GM19328 (cell line): Measurements from ENCODE around the gene DRAM1.
A peak's percentile ranks its signal among the peaks of the same experiment; 100 is the strongest.
"Not testable (repeated sequence)": the region's sequence is repeated elsewhere in the genome, so short reads cannot be mapped to it uniquely, and the experiment has no call there.

ENCODE experiments used
- ATAC-seq: cut with Tn5 transposase; IDR thresholded peaks from one replicate; pipeline ENCODE4 v1.9.1; 2021; ENCODE audit warnings: mild to moderate bottlenecking, moderate library complexity; ENCODE audit not compliant: unreplicated experiment

DRAM1 gene

GRCh38 chr12:101901777-101902176, 24.4 kb downstream of the DRAM1 start:
- ATAC-seq, result no peak

DNA sequence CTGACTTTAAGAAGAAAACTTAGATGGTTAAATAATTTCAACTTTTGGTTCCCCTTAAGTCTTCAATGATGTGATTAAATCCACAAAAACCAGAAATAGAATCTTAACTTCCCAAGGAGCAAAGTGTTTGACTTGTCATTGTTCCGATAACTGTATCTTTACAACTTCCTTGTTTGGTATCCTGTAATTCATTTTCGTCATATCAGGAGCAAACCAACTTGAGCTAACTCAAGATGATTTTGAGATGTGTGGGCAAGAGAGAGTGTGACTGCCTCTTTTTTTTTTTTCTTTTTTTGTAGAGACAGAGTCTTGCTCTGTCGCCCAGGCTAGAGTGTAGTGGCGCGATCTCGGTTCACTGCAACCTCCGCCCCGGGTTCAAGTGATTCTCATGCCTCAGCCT, 25.3 kb downstream of the DRAM1 start:
- ATAC-seq, result no peak

DNA sequence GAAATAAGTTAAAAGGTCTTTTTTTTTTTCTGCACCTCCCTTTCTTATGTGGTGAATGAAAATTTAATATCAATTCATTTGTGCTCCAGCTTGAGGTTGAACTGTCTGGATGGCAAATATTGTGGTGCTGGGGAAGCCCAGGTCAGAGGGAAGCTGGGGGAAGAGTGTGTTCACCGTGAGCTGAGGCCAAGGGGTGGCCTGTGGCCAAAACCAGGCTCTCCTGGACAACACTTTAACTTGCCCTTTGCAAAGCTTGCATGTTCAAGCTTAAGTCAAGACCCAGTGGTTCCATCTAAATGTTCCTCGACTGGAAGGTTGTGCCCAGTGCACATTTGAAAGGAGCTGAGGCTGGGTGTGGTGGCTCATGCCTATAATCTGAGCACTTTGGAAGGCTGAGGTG, 28.8 kb downstream of the DRAM1 start:
- no peak for ATAC-seq

DNA sequence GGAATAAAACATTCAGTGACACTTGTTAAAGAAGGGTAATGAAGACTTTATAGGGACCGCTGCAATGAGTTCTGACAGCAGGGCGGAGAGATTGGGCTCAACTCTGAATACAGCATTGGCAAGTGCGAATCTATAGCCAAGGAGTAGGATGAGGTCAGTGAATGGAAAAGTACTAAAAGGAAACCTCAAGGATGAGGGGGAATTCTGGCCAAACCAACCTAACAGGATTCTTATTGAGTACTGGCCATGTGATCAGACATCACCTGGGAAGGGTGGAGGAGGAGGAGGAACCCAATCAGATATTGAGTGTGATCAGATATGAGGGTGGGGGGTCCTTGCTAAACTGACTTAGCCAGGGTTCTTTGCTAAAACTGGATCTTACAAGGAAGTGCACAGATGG, 31.0 kb downstream of the DRAM1 start:
- no peak for ATAC-seq

- no peak for ATAC-seq
These were observed 32.3 kb downstream of the DRAM1 start for GRCh38 chr12:101909646-101910045.

- no peak for ATAC-seq
These were observed 38.5 kb downstream of the DRAM1 start for GRCh38 chr12:101915841-101916240.

GRCh38 chr12:101918805-101919204, 41.4 kb downstream of the DRAM1 start:
- not testable (repeated sequence) for ATAC-seq

DNA sequence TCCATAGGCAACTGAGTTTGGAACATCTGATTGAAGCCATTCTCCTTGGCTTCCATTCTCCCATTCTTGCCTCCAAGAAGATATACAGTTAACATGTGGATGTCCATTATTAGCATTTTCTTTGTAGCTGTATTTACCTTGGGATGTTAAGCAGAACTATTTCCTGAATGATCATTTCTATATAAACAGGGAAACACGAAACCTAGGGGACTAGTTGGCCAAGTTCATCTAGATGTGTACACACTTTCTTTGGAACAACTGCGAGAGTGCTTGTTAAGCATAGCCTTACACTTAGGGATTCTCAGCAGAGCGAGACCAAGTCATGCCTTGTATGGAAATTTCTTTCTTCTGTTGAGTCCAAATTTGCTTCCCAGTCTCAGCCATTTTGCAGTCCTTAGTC, 42.1 kb downstream of the DRAM1 start:
- no peak for ATAC-seq

GRCh38 chr12:101920906-101921305, 43.5 kb downstream of the DRAM1 start:
- ATAC-seq, result no peak

DNA sequence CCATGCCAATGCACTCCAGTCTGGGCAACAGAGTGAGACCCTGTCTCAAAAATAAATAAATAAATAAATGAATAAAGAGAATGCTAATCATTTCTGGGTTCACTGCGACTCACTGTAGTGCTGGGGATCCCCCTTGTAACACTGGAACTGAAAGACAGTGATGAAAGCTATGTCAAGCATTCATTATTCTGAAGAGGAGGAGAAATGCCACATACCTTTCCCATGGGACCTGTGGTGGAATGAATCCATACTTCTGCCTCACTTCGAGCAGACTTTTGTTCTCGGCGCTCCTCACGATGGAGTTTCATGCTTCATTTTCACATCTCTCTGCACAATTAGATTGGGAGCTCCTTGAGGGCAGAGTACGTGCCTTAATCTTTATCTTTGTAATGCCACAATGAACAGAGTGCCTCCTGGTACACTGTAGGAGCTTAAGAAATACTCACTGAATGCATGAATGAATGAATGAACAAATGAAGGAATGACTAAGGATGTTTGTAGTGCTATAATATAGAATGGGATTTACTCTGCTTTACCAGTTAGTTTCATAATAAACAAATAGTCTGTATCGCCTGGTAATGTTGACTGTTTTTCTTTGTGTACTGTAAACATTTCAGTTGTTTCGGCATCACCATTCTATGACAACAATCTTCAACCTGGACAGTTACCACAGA, 45.8 kb downstream of the DRAM1 start:
- ATAC-seq, result no peak

DNA sequence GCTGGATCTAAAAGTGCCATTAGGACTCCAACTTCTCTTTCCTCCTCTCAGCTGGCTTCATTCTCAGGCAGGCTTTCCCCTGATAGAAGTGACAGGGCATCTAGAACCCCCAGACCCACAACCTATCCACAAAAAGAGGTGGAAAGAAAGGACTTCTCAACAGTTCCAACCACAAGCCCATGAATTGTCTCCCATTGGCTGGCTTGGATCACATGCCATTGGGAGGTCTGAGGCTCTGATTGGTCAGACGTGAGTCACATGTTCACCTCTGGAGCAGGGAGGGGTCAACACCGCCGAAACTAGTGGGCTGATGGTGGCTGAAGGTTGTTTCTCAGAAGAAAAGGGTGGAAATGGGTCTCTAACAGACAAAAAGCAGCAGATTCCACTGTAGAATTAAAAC, 47.2 kb downstream of the DRAM1 start:
- ATAC-seq, result no peak

GRCh38 chr12:101925361-101925760, 48.0 kb downstream of the DRAM1 start:
- ATAC-seq, result no peak

DNA sequence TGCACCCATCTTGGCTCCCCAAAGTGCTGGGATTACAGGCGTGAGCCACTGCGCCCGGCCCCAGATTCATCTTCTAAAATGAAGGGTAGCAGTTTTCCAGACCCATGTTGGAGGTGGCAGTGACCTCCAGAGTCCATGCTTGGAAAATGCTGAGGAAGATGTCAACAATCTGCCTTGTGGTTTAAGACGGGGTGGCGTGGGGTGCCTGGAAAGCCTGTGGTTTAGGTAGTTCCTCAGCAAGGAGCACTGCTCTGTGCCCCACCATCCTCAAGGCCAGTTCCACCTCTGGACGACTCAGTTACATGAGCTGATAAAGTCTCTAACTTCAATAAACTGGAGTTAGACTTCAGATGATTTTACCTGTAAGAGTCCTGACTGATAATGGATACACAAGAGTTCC, 48.6 kb downstream of the DRAM1 start:
- no peak for ATAC-seq

GRCh38 chr12:101927036-101927435, 49.7 kb downstream of the DRAM1 start:
- no peak for ATAC-seq

- ATAC-seq, result no peak
These were observed 50.6 kb downstream of the DRAM1 start for GRCh38 chr12:101927999-101928398.

DNA sequence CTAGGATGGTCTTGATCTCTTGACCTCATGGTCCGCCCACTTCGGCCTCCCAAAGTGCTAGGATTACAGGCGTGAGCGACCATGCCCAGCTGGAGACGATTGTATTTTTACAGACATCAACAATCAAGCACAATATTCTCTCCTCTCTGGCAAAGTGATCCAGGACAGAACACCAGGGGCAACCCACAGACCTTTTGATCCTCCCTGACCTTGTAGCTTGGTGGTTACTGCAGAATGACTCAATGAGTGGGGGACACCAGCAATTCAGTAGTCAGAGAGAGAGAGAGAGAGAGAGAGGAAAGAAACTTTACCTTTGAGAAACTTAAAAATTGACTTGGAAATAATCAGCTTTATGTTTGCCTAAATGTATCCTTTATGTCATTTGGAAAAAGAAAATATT, 51.2 kb downstream of the DRAM1 start:
- no peak for ATAC-seq

DNA sequence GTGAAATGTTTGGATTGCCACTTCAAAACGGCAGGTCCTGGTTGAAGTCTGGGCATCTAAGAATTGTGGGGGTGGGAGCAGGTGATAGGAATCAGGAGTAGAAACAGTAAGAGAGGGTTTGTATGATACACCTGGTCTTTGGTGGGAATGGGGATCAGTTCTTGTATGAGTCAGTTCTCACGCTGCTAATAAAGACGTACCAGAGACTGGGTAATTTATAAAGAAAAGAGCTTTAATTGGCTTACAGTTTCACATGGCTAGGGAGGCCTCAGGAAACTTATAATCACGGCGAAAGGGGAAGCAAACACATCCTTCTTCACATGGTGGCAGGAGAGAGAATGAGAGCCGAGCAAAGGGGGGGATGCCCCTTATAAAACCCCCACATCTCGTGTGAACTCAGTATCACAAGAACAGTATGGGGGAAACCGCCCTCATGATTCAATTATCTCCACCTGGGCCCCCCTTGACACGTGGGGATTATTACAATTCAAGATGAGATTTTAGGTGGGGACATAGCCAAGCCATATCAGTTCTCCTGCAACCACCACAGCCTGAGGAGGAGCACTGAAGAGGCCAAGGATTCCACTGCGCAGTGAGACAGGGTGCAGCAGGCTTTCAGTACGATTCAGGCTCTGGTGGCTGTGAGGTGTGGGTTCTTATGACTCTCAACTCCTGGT, 52.1 kb downstream of the DRAM1 start:
- no peak for ATAC-seq

GRCh38 chr12:101931498-101932326, 54.3 kb downstream of the DRAM1 start:
- peak; percentile 40 for ATAC-seq

- no peak for ATAC-seq
These were observed 56.6 kb downstream of the DRAM1 start for GRCh38 chr12:101933866-101934514.

DNA sequence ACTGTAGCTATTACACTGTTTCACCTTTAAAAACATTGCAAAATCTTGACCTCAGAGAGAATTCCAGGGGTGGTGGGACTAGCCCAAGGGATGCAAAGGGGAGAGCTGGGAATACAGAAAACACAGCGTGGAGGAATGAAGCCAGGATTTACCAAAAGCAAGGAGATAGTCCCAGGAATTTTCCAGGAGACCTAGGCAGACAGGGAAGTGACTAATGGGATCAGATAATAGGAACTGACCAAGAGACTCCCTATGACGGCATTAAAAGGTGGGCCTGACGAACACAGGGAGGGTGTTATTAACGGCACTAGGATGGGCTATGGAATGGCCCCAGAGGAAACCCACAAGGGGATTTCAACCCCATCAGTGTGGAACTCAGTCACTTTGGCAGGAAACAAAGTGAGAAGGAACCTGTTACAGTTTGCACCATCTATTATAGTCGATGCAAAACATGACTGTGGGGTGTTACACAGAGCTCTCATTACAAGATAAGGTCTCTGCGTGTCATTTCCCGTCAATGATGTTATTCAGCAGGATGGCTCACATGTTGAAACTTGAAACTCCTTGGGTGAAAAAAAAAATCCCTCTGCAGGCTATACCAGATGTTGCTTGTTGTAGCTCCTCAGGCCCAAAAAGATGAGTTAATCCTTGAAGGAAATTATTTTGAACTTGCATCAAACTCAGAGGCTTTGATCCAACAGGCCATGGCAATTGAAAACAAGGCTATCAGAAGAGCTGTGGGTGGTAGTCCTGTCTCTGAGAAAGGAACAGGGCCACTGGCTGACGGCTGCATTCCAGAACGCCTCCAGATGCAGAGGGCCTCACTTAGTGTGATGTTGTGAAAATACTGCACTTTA, 58.7 kb downstream of the DRAM1 start:
- peak; percentile 72 for ATAC-seq
